Coronary artery (tissue), 2 donors: ENCODE results near the gene MMP26.

ENCODE experiments used
- DNase-seq: peaks from one replicate; pipeline ENCODE4 v3.0.0-alpha.2; 2017; ENCODE audit warnings: low spot score
- H3K27ac ChIP-seq, 2 donors: fragments of 200-600 bp; sonication (generic); one replicate each; pipeline ENCODE4 v1.5.1; 2016 to 2019
- H3K4me3 ChIP-seq: fragments of 200-600 bp; sonication (generic); 2 replicates; pipeline ENCODE4 v1.5.1; 2016; ENCODE audit warnings: mild to moderate bottlenecking, moderate library complexity
- CTCF ChIP-seq: fragments of 200-600 bp; sonication (generic); IDR thresholded peaks from one replicate; pipeline ENCODE4 v1.5.1; 2019; ENCODE audit warnings: antibody characterized with exemption

The MMP26 gene

GRCh38 chr11:4671741-4672140 is 32.8 kb upstream of the MMP26 start:
- no peak for DNase-seq
- H3K27ac ChIP-seq = no peak overlapping the region
- TF ChIP-seq CTCF = no peak
- no peak overlapping the region for H3K4me3 ChIP-seq

- peak overlapping the region in 1 of 2 donors; percentile 21 for H3K27ac ChIP-seq
- H3K4me3 ChIP-seq = no peak overlapping the region
- DNase-seq = no peak
- no peak for TF ChIP-seq CTCF
These were observed 32.1 kb upstream of the MMP26 start for GRCh38 chr11:4672470-4672869.

GRCh38 chr11:4673781-4674180 is 30.8 kb upstream of the MMP26 start:
- no peak overlapping the region for H3K27ac ChIP-seq
- no peak for DNase-seq
- no peak overlapping the region for H3K4me3 ChIP-seq
- TF ChIP-seq CTCF = no peak

GRCh38 chr11:4677948-4678347 is 26.6 kb upstream of the MMP26 start:
- no peak for TF ChIP-seq CTCF
- DNase-seq = no peak
- no peak overlapping the region for H3K4me3 ChIP-seq
- no peak overlapping the region for H3K27ac ChIP-seq

GRCh38 chr11:4680341-4680740 is 24.2 kb upstream of the MMP26 start:
- no peak overlapping the region for H3K4me3 ChIP-seq
- DNase-seq = no peak
- TF ChIP-seq CTCF = no peak
- no peak overlapping the region for H3K27ac ChIP-seq

GRCh38 chr11:4682623-4683419 is 21.8 kb upstream of the MMP26 start:
- no peak for DNase-seq
- no peak overlapping the region for H3K4me3 ChIP-seq
- TF ChIP-seq CTCF = no peak

GRCh38 chr11:4684631-4685285 is 19.8 kb upstream of the MMP26 start:
- H3K4me3 ChIP-seq = no peak overlapping the region
- H3K27ac ChIP-seq = no peak overlapping the region
- no peak for TF ChIP-seq CTCF
- DNase-seq = no peak

More at GRCh38 chr11:4682623-4683419, 21.8 kb upstream of the MMP26 start:
- no peak overlapping the region for H3K27ac ChIP-seq
